Activated naive CD4-positive, alpha-beta T cell treated with anti-CD3 and anti-CD28 coated beads, Interleukin-2, amount 10 ng/mL, durations not matched to agents 7 days and 5 days (primary cell): Measurements from ENCODE around the gene S100A3.
"Not testable (repeated sequence)": the region's sequence is repeated elsewhere in the genome, so short reads cannot be mapped to it uniquely, and the experiment has no call there.

Source experiments
- CTCF ChIA-PET: fragments of 350-600 bp; sonication (Branson Sonifier 250); formaldehyde crosslinking; loops from one replicate; lab custom pipeline; 2021; ENCODE audit warnings: antibody characterized with exemption; lab: Charles Lee
- DNase-seq: peaks from one replicate; pipeline ENCODE4 v3.0.0-alpha.2; 2020
- H3K27ac Mint-ChIP-seq: one replicate; pipeline ENCODE4 v1.8.0; 2021; ENCODE audit warnings: mild to moderate bottlenecking, moderate library complexity, mixed read lengths
- H3K27me3 Mint-ChIP-seq: one replicate; pipeline ENCODE4 v1.8.0; 2021; ENCODE audit warnings: mild to moderate bottlenecking, mixed read lengths
- H3K36me3 Mint-ChIP-seq: one replicate; pipeline ENCODE4 v1.8.0; 2021; ENCODE audit warnings: mixed read lengths
- H3K4me1 Mint-ChIP-seq: one replicate; pipeline ENCODE4 v1.8.0; 2021; ENCODE audit warnings: mixed read lengths
- H3K4me3 Mint-ChIP-seq: one replicate; pipeline ENCODE4 v1.8.0; 2021; ENCODE audit warnings: mild to moderate bottlenecking, moderate library complexity, mixed read lengths
- H3K9me3 Mint-ChIP-seq: one replicate; pipeline ENCODE4 v1.8.0; 2021; ENCODE audit warnings: mixed read lengths

The S100A3 gene, protein sequence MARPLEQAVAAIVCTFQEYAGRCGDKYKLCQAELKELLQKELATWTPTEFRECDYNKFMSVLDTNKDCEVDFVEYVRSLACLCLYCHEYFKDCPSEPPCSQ

DNA sequence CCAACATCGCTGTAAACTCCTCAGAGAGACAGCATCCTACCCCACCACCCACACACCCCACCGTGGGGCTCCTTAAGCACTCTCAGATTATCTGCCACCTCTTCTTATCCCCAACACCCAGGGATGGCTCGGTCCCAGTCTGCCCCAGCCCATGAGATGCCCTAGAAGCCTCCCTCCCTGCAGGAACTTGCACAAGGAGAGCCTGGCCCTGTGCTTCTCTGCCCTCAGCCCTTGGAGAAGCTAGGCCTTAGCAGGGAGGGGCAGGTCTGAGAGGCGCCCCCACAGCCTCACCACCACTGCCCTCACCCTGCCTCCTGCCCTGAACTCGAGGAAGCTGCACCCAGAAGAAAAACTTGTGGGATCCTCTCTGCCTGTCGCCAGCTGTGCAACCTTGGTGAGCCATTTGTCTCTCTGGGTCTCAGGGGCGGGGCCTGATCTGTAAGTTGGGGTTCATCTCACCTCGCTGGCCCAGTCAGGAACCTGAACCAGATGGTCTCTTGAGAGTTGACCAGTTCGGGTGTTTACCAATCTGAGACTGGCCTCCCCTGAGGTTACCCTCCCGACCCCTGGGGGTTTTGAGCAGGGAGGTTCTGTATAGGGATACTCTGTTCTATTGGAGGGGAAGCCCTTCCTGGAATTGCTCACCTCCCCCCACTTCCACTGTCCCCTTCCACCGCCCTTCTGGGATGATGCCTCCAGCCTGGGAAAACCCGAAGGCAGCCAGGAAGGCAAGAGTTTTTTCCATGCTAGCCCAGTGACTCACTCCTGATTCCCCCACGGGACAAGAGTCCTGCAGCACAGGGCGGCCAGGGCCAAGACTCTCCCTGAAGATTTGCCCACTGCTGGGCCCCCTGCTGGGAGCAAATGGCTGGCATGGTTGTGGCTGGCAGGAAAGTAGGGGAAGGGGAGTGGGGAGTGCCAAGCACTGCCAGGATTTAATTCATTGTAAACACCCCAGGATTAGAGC is at the start of gene S100A3:
Gene S100A3, minus strand, starts transcription at position 537 of the 967 bp plus-strand sequence. CDS start 773 bp downstream, outside the sequence.
- H3K27me3 Mint-ChIP-seq = peaks cover 34% of the 10 kb centered on the region
- H3K9me3 Mint-ChIP-seq = no peaks in the 10 kb centered on the region
- no peak within 1 kb of the TSS for H3K4me3 Mint-ChIP-seq
- peaks cover 65% of the 10 kb centered on the region for H3K4me1 Mint-ChIP-seq
- DNase-seq = peak; percentile 19
- H3K36me3 Mint-ChIP-seq = peaks cover 15% of the 10 kb centered on the region
- peak within 1 kb of the TSS; percentile 71 for H3K27ac Mint-ChIP-seq
- CTCF ChIA-PET = interaction anchor here (2.0 kb wide), 1 partner anchor 17 kb away, joined by 7 read pairs; no protein-coding TSS in a partner anchor

DNA sequence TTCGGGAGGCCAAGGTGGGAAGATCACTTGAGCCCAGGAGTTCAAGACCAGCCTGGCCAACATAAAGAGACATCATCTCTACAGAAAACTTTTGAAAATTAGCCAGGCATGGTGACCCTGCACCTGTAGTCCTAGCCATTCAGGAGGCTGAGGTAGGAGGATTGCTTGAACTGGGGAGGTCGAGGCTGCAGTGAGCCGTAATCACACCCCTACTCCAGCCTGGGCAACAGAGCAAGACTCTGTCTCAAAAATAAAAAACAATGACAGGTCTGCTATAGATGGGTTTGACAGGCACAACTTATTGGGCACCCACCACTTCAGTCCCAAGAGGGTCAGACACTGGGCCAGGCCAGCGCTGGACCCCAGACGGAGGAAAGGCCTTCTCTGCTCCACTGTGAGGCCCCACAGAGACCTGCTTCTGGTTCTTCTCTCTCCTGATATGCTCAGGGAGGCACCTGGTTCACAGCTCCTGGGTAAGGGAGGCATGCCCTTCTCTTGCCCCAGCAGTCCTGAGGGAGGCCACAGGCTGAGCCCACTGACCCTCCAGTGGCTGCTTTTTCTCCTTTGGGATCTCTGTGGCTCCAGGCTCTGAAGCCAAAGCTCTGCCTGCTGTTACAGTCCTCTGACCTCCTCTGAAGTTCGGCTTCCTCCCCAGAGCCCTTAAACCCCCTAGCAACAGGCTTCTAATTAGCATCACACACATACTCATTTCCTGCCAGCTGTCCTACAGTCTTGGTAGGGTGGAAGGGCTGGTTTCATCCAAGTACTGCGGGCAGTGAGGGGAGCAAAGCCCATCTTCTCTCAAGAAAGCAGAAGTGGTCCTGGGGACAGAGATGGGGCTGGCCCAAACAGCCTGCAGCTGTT is 49.5 kb upstream of the S100A3 start:
- CTCF ChIA-PET = interaction anchor here (0.6 to 2.4 kb wide), 4 partner anchors 17 to 88 kb away, joined by 3 to 8 read pairs (median 6); partner anchors contain the start of gene S100A14
- no peaks in the 10 kb centered on the region for H3K36me3 Mint-ChIP-seq
- no peaks in the 10 kb centered on the region for H3K27me3 Mint-ChIP-seq
- H3K9me3 Mint-ChIP-seq = no peaks in the 10 kb centered on the region
- DNase-seq = peak; percentile 37
- no peak overlapping the region for H3K27ac Mint-ChIP-seq
- H3K4me3 Mint-ChIP-seq = no peak overlapping the region
- peaks cover 19% of the 10 kb centered on the region for H3K4me1 Mint-ChIP-seq

DNA sequence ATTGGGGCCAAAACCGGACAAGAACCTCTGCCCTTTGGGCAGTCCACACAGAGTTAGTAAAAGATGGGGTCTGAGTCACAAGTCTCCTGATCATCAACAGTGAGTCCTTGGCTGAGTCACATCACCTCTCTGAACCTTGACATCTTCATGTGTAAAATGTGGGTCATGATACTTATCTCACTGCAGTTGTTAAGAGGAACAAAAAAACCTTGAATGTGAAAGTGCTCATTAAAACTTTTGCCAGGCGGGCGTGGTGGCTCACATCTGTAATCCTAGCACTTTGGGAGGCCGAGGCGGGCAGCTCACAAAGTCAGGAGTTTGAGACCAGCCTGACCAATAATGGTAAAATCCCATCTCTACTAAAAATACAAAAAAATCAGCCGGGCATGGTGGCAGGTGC is 48.1 kb upstream of the S100A3 start:
- Mint-ChIP-seq H3K4me1 (peaks cover 15% of the 10 kb centered on the region), H3K36me3 (no peaks in the 10 kb centered on the region), H3K27ac (no peak overlapping the region), H3K27me3 (no peaks in the 10 kb centered on the region), H3K4me3 (no peak overlapping the region), H3K9me3 (no peaks in the 10 kb centered on the region)
- DNase-seq = no peak
- CTCF ChIA-PET = interaction anchor here (1.1 to 2.4 kb wide), 3 partner anchors 21 to 87 kb away, joined by 3 to 8 read pairs (median 8); no protein-coding TSS in a partner anchor

DNA sequence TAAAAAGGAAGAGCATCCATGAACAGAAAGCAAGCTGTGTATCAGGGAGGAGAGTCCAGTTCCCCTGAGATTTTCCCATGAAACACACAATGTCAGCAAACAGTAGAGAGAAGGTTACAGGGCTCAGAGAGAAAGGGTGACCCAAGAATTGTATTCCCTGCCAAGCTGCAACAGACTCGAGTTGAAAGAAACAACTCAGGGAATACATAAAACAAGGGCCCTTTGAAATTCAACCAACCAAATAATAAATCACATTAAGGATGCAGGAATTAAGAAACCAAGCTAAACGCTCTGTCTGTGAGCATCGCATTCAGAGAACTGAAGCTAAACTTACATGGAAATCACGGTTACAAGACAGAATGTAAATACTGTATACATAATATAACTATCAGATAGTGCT is 43.7 kb upstream of the S100A3 start:
- Mint-ChIP-seq H3K4me1 (peaks cover 2% of the 10 kb centered on the region), H3K4me3 (no peak overlapping the region), H3K27ac (no peak overlapping the region), H3K27me3 (peaks cover 3% of the 10 kb centered on the region), H3K36me3 (no peaks in the 10 kb centered on the region), H3K9me3 (no peaks in the 10 kb centered on the region)
- no peak for DNase-seq
- CTCF ChIA-PET = interaction anchor here (0.9 to 1.6 kb wide), 3 partner anchors 20 to 98 kb away, joined by 3 to 9 read pairs (median 4); no protein-coding TSS in a partner anchor

DNA sequence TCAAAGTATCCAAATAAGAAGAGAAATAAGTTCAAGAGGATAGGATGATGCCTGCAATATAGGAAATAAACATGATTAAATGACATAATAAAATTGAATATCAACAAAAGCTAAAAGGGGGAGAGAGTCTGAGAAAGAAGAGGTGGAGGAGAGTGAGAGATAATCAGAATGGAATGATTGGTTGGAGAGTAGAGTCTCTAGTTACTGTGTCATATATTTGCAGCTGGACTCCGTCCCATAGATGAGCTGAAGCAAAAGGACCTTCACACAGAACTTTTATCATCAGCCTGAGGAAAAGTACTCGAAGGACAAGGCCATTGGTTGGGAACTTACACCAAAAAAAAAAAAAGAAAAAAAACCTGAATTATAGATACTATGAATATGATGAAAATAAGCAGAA is 39.4 kb upstream of the S100A3 start:
- Mint-ChIP-seq H3K4me3 (no peak overlapping the region), H3K9me3 (no peaks in the 10 kb centered on the region), H3K27ac (no peak overlapping the region), H3K36me3 (no peaks in the 10 kb centered on the region), H3K27me3 (peaks cover 26% of the 10 kb centered on the region), H3K4me1 (no peaks in the 10 kb centered on the region)
- CTCF ChIA-PET = interaction anchor here (0.6 kb wide), 1 partner anchor 38 kb away, joined by 3 read pairs; no protein-coding TSS in a partner anchor
- no peak for DNase-seq

DNA sequence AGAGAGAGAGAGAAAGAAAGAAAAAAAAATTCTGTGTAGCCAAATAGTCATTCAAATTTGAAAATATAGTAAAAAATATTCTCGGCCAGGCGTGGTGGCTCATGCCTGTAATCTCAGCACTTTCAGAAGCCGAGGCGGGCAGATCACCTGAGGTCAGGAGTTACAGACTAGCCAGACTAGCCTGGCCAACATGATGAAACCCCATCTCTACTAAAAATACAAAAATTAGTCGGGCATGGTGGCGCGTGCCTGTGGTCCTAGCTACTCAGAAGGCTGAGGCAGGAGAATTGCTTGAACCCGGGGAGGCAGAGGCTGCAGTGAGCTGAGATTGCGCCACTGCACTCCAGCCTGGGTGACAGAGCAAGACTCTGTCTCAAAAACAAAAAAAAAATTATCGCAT is 39.0 kb upstream of the S100A3 start:
- not testable (repeated sequence) for DNase-seq, H3K36me3 Mint-ChIP-seq, H3K4me3 Mint-ChIP-seq, H3K4me1 Mint-ChIP-seq, H3K9me3 Mint-ChIP-seq, H3K27ac Mint-ChIP-seq
- CTCF ChIA-PET = interaction anchor here (0.6 kb wide), 1 partner anchor 39 kb away, joined by 3 read pairs; no protein-coding TSS in a partner anchor
- H3K27me3 Mint-ChIP-seq = peaks cover 26% of the 10 kb centered on the region

DNA sequence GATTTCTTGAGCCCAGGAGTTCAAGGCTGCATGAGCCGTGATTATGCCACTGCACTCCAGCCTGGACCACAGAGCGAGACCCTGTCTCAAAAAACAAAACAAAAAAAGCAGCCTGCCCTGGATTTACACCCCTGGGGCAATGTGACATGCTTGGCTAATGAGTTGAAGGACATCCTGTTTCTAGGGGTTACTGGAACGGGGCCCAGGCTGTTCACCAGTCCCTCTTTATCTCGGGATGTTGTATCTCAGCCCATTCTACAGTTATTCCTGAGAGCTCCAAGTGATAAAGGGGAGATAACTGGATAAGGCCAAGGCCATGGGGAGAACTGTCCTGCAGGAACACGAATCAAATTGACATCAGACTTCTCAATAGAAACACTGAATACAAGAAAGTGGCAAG is 38.3 kb upstream of the S100A3 start:
- Mint-ChIP-seq H3K9me3 (no peaks in the 10 kb centered on the region), H3K4me3 (no peak overlapping the region), H3K4me1 (no peaks in the 10 kb centered on the region), H3K27me3 (peaks cover 26% of the 10 kb centered on the region), H3K27ac (no peak overlapping the region), H3K36me3 (no peaks in the 10 kb centered on the region)
- CTCF ChIA-PET = no interaction called here
- no peak for DNase-seq

DNA sequence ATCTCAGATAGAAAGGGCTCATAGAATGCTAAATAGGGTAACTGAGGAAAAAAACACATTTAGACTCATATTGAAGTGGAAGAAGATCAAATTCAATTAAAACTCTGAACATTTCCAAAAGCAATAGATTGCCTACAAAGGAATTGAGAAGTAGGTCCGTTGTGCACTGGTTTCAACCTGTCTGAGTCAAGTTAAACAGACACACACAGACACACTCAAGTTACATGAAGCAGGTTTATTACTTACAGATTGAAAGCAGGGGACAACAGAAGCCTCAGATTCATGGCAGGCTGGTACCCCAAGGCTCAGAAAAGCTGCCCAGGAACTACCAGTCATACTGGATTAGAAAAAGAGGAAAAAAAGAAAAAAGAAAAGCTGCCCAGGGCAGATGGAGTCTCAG is 37.3 kb upstream of the S100A3 start:
- Mint-ChIP-seq H3K36me3 (no peaks in the 10 kb centered on the region), H3K4me1 (no peaks in the 10 kb centered on the region), H3K9me3 (no peaks in the 10 kb centered on the region), H3K4me3 (no peak overlapping the region), H3K27ac (no peak overlapping the region), H3K27me3 (peaks cover 26% of the 10 kb centered on the region)
- CTCF ChIA-PET = interaction anchor here (1.5 kb wide), 1 partner anchor 76 kb away, joined by 3 read pairs; no protein-coding TSS in a partner anchor
- no peak for DNase-seq

DNA sequence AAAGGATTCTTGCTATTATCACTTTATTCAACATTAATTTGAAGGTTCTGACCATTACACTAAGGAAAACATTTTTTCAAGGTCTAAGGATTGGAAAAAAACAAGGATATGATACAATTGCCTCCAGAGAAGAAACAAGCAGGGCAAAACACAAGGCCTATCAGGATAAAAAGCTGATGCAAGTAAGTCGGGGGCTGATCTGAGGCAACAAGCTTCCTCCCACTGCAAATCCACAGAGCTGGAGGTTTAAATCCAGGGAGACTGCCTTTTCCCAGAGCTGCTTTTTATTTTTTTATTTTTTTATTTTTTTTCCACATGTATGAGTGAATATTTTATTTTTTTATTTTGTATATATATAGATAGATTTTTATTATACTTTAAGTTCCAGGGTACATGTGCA is 35.9 kb upstream of the S100A3 start:
- H3K9me3 Mint-ChIP-seq = no peaks in the 10 kb centered on the region
- DNase-seq = no peak
- no peaks in the 10 kb centered on the region for H3K4me1 Mint-ChIP-seq
- no peaks in the 10 kb centered on the region for H3K36me3 Mint-ChIP-seq
- H3K27ac Mint-ChIP-seq = no peak overlapping the region
- CTCF ChIA-PET = interaction anchor here (1.5 kb wide), 1 partner anchor 74 kb away, joined by 3 read pairs; no protein-coding TSS in a partner anchor
- H3K27me3 Mint-ChIP-seq = peaks cover 29% of the 10 kb centered on the region
- no peak overlapping the region for H3K4me3 Mint-ChIP-seq

DNA sequence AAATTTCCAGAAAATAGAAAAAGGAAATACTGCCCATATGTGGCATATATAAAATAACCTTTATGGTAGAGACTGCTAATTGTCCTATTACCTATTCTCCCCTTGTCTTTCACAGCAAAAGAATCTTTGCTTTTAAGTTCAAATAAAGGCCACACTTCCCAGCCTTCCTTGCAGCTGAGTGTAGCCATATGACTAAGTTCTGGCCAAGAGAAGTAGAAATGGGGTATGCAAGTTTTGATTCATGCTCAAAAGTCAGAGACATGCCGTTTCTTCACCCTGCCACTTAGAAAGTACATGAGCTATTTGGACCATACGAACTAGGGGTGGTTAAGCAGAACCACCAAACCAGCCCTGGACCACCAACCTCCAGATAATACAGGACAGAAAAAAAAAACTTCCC is 34.9 kb upstream of the S100A3 start:
- no peak overlapping the region for H3K27ac Mint-ChIP-seq
- H3K36me3 Mint-ChIP-seq = no peaks in the 10 kb centered on the region
- CTCF ChIA-PET = no interaction called here
- H3K4me3 Mint-ChIP-seq = no peak overlapping the region
- DNase-seq = no peak
- H3K27me3 Mint-ChIP-seq = peaks cover 37% of the 10 kb centered on the region
- no peaks in the 10 kb centered on the region for H3K4me1 Mint-ChIP-seq
- no peaks in the 10 kb centered on the region for H3K9me3 Mint-ChIP-seq

DNA sequence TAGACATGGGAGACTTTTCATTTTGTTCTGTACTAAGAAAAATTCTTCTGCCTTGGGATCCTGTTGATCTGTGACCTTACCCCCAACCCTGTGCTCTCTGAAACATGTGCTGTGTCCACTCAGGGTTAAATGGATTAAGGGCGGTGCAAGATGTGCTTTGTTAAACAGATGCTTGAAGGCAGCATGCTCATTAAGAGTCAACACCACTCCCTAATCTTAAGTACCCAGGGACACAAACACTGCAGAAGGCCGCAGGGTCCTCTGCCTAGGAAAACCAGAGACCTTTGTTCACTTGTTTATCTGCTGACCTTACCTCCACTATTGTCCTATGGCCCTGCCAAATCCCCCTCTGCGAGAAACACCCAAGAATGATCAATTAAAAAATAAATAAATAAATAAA is 34.5 kb upstream of the S100A3 start:
- H3K4me3 Mint-ChIP-seq, H3K9me3 Mint-ChIP-seq: not testable (repeated sequence)

DNA sequence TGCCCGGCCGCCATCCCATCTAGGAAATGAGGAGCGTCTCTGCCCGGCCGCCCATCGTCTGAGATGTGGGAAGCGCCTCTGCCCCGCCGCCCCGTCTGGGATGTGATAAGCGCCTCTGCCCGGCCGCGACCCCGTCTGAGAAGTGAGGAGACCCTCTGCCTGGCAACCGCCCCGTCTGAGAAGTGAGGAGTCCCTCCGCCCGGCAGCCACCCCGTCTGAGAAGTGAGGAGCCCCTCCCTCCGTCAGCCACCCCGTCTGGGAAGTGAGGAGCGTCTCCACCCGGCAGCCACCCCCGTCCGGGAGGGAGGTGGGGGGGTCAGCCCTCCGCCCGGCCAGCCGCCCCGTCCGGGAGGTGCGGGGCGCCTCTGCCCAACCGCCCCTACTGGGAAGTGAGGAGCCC is 33.8 kb upstream of the S100A3 start:
- H3K36me3 Mint-ChIP-seq, H3K4me1 Mint-ChIP-seq, H3K9me3 Mint-ChIP-seq, CTCF ChIA-PET, H3K4me3 Mint-ChIP-seq, H3K27ac Mint-ChIP-seq, DNase-seq: not testable (repeated sequence)
- peaks cover 46% of the 10 kb centered on the region for H3K27me3 Mint-ChIP-seq

More for the DNA sequence above, 34.5 kb upstream of the S100A3 start:
- H3K36me3 Mint-ChIP-seq, H3K27ac Mint-ChIP-seq, DNase-seq, CTCF ChIA-PET, H3K4me1 Mint-ChIP-seq: not testable (repeated sequence)
- peaks cover 41% of the 10 kb centered on the region for H3K27me3 Mint-ChIP-seq

DNA sequence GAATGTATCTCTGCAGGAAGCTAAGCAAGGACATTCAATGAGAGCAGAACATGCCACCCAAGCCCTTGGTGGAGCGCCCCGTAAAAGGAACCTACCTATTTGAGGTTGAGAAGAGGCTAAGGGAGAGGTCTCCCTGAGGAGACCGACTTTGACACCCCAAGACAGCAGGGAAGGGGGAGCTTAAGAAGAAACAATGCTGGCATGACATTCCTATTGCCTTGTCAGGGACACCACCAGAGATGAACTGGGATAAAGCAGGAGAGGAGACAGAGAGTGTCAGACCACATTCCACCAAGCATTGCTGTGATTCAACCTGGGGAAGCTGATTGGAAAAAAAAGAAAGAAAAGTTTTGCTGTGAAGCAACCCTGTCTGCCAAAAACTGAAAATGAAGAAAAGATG is 29.9 kb upstream of the S100A3 start:
- Mint-ChIP-seq H3K27me3 (peaks cover 40% of the 10 kb centered on the region), H3K4me1 (peaks cover 8% of the 10 kb centered on the region), H3K4me3 (no peak overlapping the region), H3K27ac (no peak overlapping the region), H3K36me3 (no peaks in the 10 kb centered on the region), H3K9me3 (no peaks in the 10 kb centered on the region)
- CTCF ChIA-PET = interaction anchor here (1.1 to 2.5 kb wide), 2 partner anchors 38 to 47 kb away, joined by 3 to 8 read pairs; no protein-coding TSS in a partner anchor
- DNase-seq = no peak
